ENCODE measurements around the gene COL6A1. TPM values are rescaled to one million over a fixed set of nuclear protein-coding genes. Genes with fewer than 3 reads are reported as not detected.

Gene COL6A1
- total RNA-seq, 1 donor from 2014 or later = 12.9 TPM

GRCh38 chr21:45976701-45977311, 4.8 kb upstream of the COL6A1 start:
- FAIRE-seq = no peak

GRCh38 chr21:45977396-45977795, 4.2 kb upstream of the COL6A1 start:
- TF ChIP-seq CTCF (IDR thresholded peaks at IDR 0.05; ENCODE audit: insufficient read depth, low read length, severe bottlenecking) = no peak
- Histone ChIP-seq H3K4me3 (ENCODE audit: low read depth, low read length) (no peak overlapping the region), H3K36me3 (ENCODE audit: control insufficient read depth, insufficient read depth, low read length) (no peaks in the 10 kb centered on the region), H3K27me3 (ENCODE audit: control insufficient read depth, insufficient read depth, low read length) (peaks cover 9% of the 10 kb centered on the region)
- FAIRE-seq (no peak), DNase-seq (ENCODE audit: low read depth) (no peak)

More at GRCh38 chr21:45976701-45977311, 4.8 kb upstream of the COL6A1 start:
- H3K27me3 ChIP-seq (ENCODE audit: control insufficient read depth, insufficient read depth, low read length) = peaks cover 9% of the 10 kb centered on the region
- DNase-seq (ENCODE audit: low read depth) = no peak
- no peaks in the 10 kb centered on the region for H3K36me3 ChIP-seq (ENCODE audit: control insufficient read depth, insufficient read depth, low read length)
- no peak for TF ChIP-seq CTCF (IDR thresholded peaks at IDR 0.05; ENCODE audit: insufficient read depth, low read length, severe bottlenecking)
- H3K4me3 ChIP-seq (ENCODE audit: low read depth, low read length) = no peak overlapping the region

GRCh38 chr21:45979141-45979631, 2.4 kb upstream of the COL6A1 start:
- DNase-seq (ENCODE audit: low read depth) = no peak
- no peak for TF ChIP-seq CTCF (IDR thresholded peaks at IDR 0.05; ENCODE audit: insufficient read depth, low read length, severe bottlenecking)
- H3K4me3 ChIP-seq (ENCODE audit: low read depth, low read length) = no peak overlapping the region
- peaks cover 9% of the 10 kb centered on the region for H3K27me3 ChIP-seq (ENCODE audit: control insufficient read depth, insufficient read depth, low read length)
- FAIRE-seq = no peak
- no peaks in the 10 kb centered on the region for H3K36me3 ChIP-seq (ENCODE audit: control insufficient read depth, insufficient read depth, low read length)

- Histone ChIP-seq H3K4me3 (ENCODE audit: low read depth, low read length) (no peak overlapping the region), H3K36me3 (ENCODE audit: control insufficient read depth, insufficient read depth, low read length) (no peaks in the 10 kb centered on the region), H3K27me3 (ENCODE audit: control insufficient read depth, insufficient read depth, low read length) (peaks cover 9% of the 10 kb centered on the region)
- no peak for FAIRE-seq
- no peak for DNase-seq (ENCODE audit: low read depth)
- no peak for TF ChIP-seq CTCF (IDR thresholded peaks at IDR 0.05; ENCODE audit: insufficient read depth, low read length, severe bottlenecking)
Measured at GRCh38 chr21:45979651-45980050, 1.9 kb upstream of the COL6A1 start.

- Histone ChIP-seq H3K36me3 (ENCODE audit: control insufficient read depth, insufficient read depth, low read length) (no peaks in the 10 kb centered on the region), H3K4me3 (ENCODE audit: low read depth, low read length) (no peak overlapping the region), H3K27me3 (ENCODE audit: control insufficient read depth, insufficient read depth, low read length) (peaks cover 7% of the 10 kb centered on the region)
- FAIRE-seq = no peak
- no peak for DNase-seq (ENCODE audit: low read depth)
- no peak for TF ChIP-seq CTCF (IDR thresholded peaks at IDR 0.05; ENCODE audit: insufficient read depth, low read length, severe bottlenecking)
Measured at GRCh38 chr21:45980271-45980670, 1.3 kb upstream of the COL6A1 start.

GRCh38 chr21:45980697-45981096, 873 bp upstream of the COL6A1 start:
- no peak for FAIRE-seq
- no peak for DNase-seq (ENCODE audit: low read depth)
- Histone ChIP-seq H3K36me3 (ENCODE audit: control insufficient read depth, insufficient read depth, low read length) (no peaks in the 10 kb centered on the region), H3K27me3 (ENCODE audit: control insufficient read depth, insufficient read depth, low read length) (peaks cover 7% of the 10 kb centered on the region), H3K4me3 (ENCODE audit: low read depth, low read length) (no peak overlapping the region)
- no peak for TF ChIP-seq CTCF (IDR thresholded peaks at IDR 0.05; ENCODE audit: insufficient read depth, low read length, severe bottlenecking)

Measured in bronchial epithelial cell (primary cell).